ENCODE results near the gene RPL22.

- TF ChIP-seq YY1 (IDR thresholded peaks at IDR 0.05; ENCODE audit: insufficient read depth, insufficient read length) = no peak
- no peak for TF ChIP-seq ZNF274 (IDR thresholded peaks at IDR 0.05; ENCODE audit: low read depth, low read length)
These were observed 36.6 kb downstream of the RPL22 start for GRCh38 chr1:6162773-6163172.
